ENCODE results near the gene ZFYVE16.
"Not testable (repeated sequence)": the region's sequence is repeated elsewhere in the genome, so short reads cannot be mapped to it uniquely, and the experiment has no call there.

ZFYVE16 gene

DNA sequence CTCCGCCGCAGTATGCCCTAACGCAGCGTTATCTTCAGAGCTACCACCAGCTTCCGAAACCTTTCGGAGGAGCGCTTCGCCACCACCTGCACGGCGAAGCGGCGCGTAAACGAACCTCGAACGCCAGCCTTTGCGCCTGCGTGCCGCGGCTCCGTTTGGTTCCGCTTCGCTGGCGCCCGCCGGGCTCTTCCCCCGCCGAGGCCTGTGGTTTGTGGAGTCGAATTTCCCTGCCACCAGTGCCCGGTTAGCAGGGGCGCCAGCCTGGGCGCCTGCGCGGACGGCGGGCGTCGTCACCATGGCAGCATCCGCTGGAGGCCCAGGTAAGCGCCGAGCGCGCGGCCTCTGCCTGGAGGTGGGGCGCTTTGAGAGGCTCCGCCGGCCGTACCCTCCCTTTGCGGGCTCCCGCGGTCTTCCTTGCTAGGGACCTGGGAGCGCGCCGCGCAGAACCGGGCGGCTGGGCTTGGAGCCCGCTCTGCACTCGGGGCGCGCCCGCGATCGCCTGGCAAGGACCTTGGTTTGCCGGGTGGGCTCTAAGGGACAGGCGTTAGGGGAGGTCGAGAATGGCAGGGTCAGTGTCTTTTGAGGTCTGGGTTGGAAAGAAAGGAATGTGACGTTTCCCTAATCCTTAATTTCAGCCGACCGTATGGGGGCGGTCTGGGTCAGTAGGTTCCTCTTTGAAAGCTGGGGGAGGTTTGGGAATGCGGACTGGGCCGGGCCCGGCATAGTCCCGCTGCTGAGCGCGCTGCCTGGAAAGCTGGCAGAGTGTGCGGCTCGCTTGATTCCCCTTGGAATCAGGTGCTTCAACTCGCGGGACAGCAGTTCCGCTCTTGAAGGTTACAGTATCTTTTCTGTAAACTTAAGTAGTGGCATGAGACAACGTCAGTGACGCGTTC, 80.2 kb downstream of the ZFYVE16 start, which contains the start of gene FAM151B:
Gene FAM151B (plus strand): TSS at position 272 of the 893 bp plus-strand sequence. CDS start 24 bp downstream, at position 296.
- peak; percentile 53 for DNase-seq (ENCODE audit: low read depth)

DNA sequence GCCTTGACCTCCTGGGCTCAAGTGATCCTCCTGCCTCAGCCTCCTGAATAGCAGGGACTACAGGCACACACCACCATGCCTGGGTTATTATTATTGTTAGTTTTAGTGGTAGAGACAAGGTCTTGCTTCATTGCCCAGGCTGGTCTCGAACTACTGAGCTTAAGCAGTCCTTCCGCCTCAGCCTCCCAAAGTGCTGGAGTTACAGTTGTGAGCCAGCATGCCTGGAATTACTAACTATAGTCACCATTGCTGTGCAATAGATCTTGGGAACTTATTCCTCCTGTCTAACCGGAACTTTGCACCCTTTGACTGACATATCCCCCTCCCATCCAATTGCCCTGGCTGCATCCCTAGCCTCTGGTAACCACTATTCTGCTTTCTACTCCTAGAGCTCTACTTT, 83.4 kb downstream of the ZFYVE16 start:
- no peak for DNase-seq (ENCODE audit: low read depth)

- no peak for DNase-seq (ENCODE audit: low read depth)
These were observed 84.9 kb downstream of the ZFYVE16 start for GRCh38 chr5:80492741-80493140.

DNA sequence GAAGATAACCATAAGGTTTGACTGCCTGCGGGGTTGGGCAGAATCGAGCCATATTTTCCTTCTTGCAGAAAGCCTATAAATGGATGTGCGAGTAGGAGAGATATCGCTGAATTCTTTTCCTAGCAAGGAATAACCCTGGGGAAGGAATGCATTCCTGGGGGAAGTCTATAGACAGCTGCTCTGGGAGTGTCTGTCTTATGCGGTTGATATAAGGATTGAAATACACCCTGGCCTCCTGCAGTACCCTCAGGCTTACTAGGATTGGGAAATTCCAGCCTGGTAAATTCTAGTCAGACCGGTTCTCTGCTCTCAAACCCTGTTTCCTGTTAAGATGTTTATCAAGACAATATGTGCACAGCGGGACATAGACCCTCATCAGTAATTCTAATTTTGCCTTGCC, 85.6 kb downstream of the ZFYVE16 start:
- not testable (repeated sequence) for DNase-seq (ENCODE audit: low read depth)

DNA sequence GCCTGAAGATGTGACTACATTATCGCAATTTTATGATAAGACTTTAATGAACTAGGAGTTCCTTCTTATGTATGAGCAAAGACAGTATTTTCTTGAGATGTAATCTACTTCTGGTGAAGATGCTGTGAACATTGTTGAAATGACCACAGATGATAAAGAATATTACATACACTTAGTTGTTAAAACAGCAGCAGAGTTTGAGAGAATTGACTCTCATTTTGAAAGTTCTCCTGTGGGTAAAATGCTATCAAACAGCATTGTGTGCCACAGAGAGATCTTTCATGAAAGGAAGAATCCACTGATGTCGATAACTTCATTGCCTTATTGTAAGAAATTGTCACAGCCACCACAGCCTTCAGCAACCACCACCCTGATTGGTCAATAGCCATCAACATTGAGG, 88.0 kb downstream of the ZFYVE16 start:
- no peak for DNase-seq (ENCODE audit: low read depth)

GRCh38 chr5:80502800-80503199, 94.9 kb downstream of the ZFYVE16 start:
- DNase-seq (ENCODE audit: low read depth) = no peak

GRCh38 chr5:80503641-80504040, 95.8 kb downstream of the ZFYVE16 start:
- no peak for DNase-seq (ENCODE audit: low read depth)

- DNase-seq (ENCODE audit: low read depth) = no peak
These were observed 97.0 kb downstream of the ZFYVE16 start for GRCh38 chr5:80504833-80505232.

DNA sequence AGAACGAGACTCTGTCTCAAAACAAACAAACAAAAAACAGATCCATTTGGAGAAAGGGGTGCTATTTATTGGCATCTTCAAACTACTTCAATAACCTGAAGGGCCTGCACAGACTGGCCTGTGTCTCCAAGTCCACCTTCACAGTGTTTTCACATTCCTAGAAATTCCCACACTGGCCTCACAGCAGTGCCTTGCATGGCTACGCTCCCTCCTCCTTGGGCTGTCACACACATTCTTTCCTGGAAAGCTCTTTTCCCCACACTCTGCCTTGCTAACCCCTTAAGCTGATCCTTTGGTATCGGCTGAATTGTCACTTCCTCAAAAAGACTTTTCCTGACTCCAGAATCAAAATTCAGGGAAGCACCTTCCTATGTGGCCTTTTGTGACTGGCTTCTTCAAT, 99.8 kb downstream of the ZFYVE16 start:
- no peak for DNase-seq (ENCODE audit: low read depth)

- DNase-seq (ENCODE audit: low read depth) = no peak
These were observed 101.0 kb downstream of the ZFYVE16 start for GRCh38 chr5:80508844-80509243.

- no peak for DNase-seq (ENCODE audit: low read depth)
These were observed 101.5 kb downstream of the ZFYVE16 start for GRCh38 chr5:80509362-80509761.

- no peak for DNase-seq (ENCODE audit: low read depth)
These were observed 109.0 kb downstream of the ZFYVE16 start for GRCh38 chr5:80516826-80517225.

All from activated T-helper 9 cell treated with anti-CD3 and anti-CD28 coated beads, Interleukin-2, amount 50 U/mL, for 16 hours (primary cell).